GM10248 (cell line): ENCODE data around the gene WIZ.

ENCODE experiments used
- CTCF ChIA-PET: fragments of 300-600 bp; sonication (Branson Sonifier 250); formaldehyde crosslinking; extraction: SDS; loops from one replicate; lab custom pipeline; 2021; ENCODE audit warnings: antibody characterized with exemption; lab: Yijun Ruan, JAX
- POLR2A ChIA-PET: fragments of 350-650 bp; sonication (Branson Sonifier 250); formaldehyde crosslinking; extraction: SDS; loops from one replicate; lab custom pipeline; 2020; ENCODE audit warnings: antibody characterized with exemption; lab: Yijun Ruan, JAX
- DNase-seq: peaks from one replicate; pipeline ENCODE4 v3.0.0; 2012; ENCODE audit errors: extremely low spot score
- CTCF ChIP-seq: IDR thresholded peaks from 2 replicates; pipeline ENCODE4 v1.5.1; 2012; ENCODE audit warnings: mild to moderate bottlenecking, low read depth; ENCODE audit errors: extremely low read depth, missing control alignments, control extremely low read depth

WIZ gene

GRCh38 chr19:15432018-15432494, 17.7 kb downstream of the WIZ start:
- POLR2A ChIA-PET = interaction anchor here (0.6 kb wide), 1 partner anchor 224 kb away, joined by 3 read pairs; no protein-coding TSS in a partner anchor
- CTCF ChIA-PET = interaction anchor here (2.0 to 4.0 kb wide), 2 partner anchors 12 to 13 kb away, joined by 15 to 44 read pairs; partner anchors contain the start of gene AKAP8L
- TF ChIP-seq CTCF = no peak
- DNase-seq = peak; percentile 45

- no peak for TF ChIP-seq CTCF
- ChIA-PET CTCF (interaction anchor here (1.3 to 4.0 kb wide), 2 partner anchors 11 to 124 kb away, joined by 4 to 44 read pairs; partner anchors contain the start of gene AKAP8L), POLR2A (interaction anchor here (0.7 to 1.1 kb wide), 2 partner anchors 9 to 12 kb away, joined by 3 read pairs; partner anchors contain the start of gene AKAP8L)
- no peak for DNase-seq
These were observed 18.2 kb downstream of the WIZ start for GRCh38 chr19:15431396-15432017.

GRCh38 chr19:15430526-15431120, 19.1 kb downstream of the WIZ start:
- ChIA-PET CTCF (interaction anchor here (1.3 to 4.0 kb wide), 2 partner anchors 10 to 125 kb away, joined by 4 to 44 read pairs; partner anchors contain the start of gene AKAP8L), POLR2A (interaction anchor here (1.1 kb wide), 1 partner anchor 11 kb away, joined by 3 read pairs; the partner anchor contains the start of gene AKAP8L)
- no peak for DNase-seq
- TF ChIP-seq CTCF = no peak

- TF ChIP-seq CTCF = no peak
- no peak for DNase-seq
- ChIA-PET POLR2A (no interaction called here), CTCF (interaction anchor here (1.2 to 4.0 kb wide), 2 partner anchors 10 to 126 kb away, joined by 3 to 44 read pairs; partner anchors contain the start of gene AKAP8L)
These were observed 19.8 kb downstream of the WIZ start for GRCh38 chr19:15429825-15430467.

- ChIA-PET POLR2A (no interaction called here), CTCF (interaction anchor here (1.2 to 4.0 kb wide), 2 partner anchors 9 to 126 kb away, joined by 3 to 44 read pairs; partner anchors contain the start of gene AKAP8L)
- no peak for DNase-seq
- TF ChIP-seq CTCF = no peak
These were observed 20.6 kb downstream of the WIZ start for GRCh38 chr19:15428956-15429824.
